ENCODE data around the gene IGFBP6. TPM values are rescaled to one million over a fixed set of nuclear protein-coding genes. Genes with fewer than 3 reads are reported as not detected.
A peak's percentile ranks its signal among the peaks of the same experiment; 100 is the strongest.

The IGFBP6 gene
- 2.2 TPM for polyA plus RNA-seq (2013)

GRCh38 chr12:53097564-53098353 is at the start of gene IGFBP6:
Gene IGFBP6, plus strand, starts transcription at chr12:53097667. Its CDS starts 51 bp downstream, at chr12:53097718.
- peak within 1 kb of the TSS; percentile 30 to 77 (median 66) for H3K4me3 ChIP-seq (ENCODE audit: control insufficient read depth in 1 of 7, extremely low read depth in 1 of 7, insufficient read depth in 4 of 7, low read depth in 2 of 7, low read length in 6 of 7)
- H3K36me3 ChIP-seq (ENCODE audit: control insufficient read depth in 4 of 4, insufficient read depth in 4 of 4, low read length in 3 of 4), result no peaks in the 10 kb centered on the region
- H3K27me3 ChIP-seq (replicated peaks in 2 of 5; ENCODE audit: control insufficient read depth in 4 of 5, insufficient read depth in 5 of 5, low read length in 4 of 5), result no peaks in the 10 kb centered on the region
- under 1% methylated on average over 38 of the region's 51 CpGs for WGBS (ENCODE audit: insufficient coverage)
- ChIA-PET POLR2A (interaction anchor here (0.9 to 3.9 kb wide), 3 partner anchors 11 to 50 kb away, joined by 3 to 16 read pairs (median 4); partner anchors contain the start of gene SPRYD3), CTCF (interaction anchor here (0.9 to 14.5 kb wide), 9 partner anchors 12 to 63 kb away, joined by 3 to 361 read pairs (median 7); partner anchors contain the start of gene SPRYD3)
- no peaks in the 10 kb centered on the region for H3K9me3 ChIP-seq (ENCODE audit: control extremely low read depth in 1 of 5, control insufficient read depth in 4 of 5, insufficient read depth in 2 of 5, low read depth in 1 of 5, low read length in 4 of 5)
- H3K27ac ChIP-seq (ENCODE audit: insufficient read depth in 1 of 2, low read depth in 1 of 2, low read length in 2 of 2, poor library complexity in 1 of 2, severe bottlenecking in 2 of 2), result no peak within 1 kb of the TSS
- peaks cover 6 to 49% (median 40%) of the 10 kb centered on the region in 4 experiments for H3K4me1 ChIP-seq (ENCODE audit: control extremely low read depth in 1 of 4, control insufficient read depth in 4 of 4, insufficient read depth in 4 of 4, low read length in 3 of 4)
- DNase-seq, result peak; percentile 61 to 83 (median 72)

- Histone ChIP-seq H3K27me3 (replicated peaks in 2 of 5; ENCODE audit: control insufficient read depth in 4 of 5, insufficient read depth in 5 of 5, low read length in 4 of 5) (peaks cover 0 to 1% (median 0%) of the 10 kb centered on the region in 5 experiments), H3K9me3 (ENCODE audit: control extremely low read depth in 1 of 5, control insufficient read depth in 4 of 5, insufficient read depth in 2 of 5, low read depth in 1 of 5, low read length in 4 of 5) (no peaks in the 10 kb centered on the region), H3K36me3 (ENCODE audit: control insufficient read depth in 4 of 4, insufficient read depth in 4 of 4, low read length in 3 of 4) (no peaks in the 10 kb centered on the region), H3K4me1 (ENCODE audit: control extremely low read depth in 1 of 4, control insufficient read depth in 4 of 4, insufficient read depth in 4 of 4, low read length in 3 of 4) (peaks cover 0 to 29% (median 20%) of the 10 kb centered on the region in 4 experiments), H3K4me3 (ENCODE audit: control insufficient read depth in 1 of 7, extremely low read depth in 1 of 7, insufficient read depth in 4 of 7, low read depth in 2 of 7, low read length in 6 of 7) (peak overlapping the region in 3 of 7 experiments; percentile 67 to 77 (median 69)), H3K27ac (ENCODE audit: insufficient read depth in 1 of 2, low read depth in 1 of 2, low read length in 2 of 2, poor library complexity in 1 of 2, severe bottlenecking in 2 of 2) (peak overlapping the region in 1 of 2 experiments; percentile 34)
- no peak for DNase-seq
- CTCF ChIA-PET, result interaction anchor here (0.7 to 4.2 kb wide), 15 partner anchors 8 to 161 kb away, joined by 3 to 33 read pairs (median 7); partner anchors contain the start of gene IGFBP6
- WGBS (ENCODE audit: insufficient coverage), result 86% methylated on average over 2 of the region's 10 CpGs
- POLR2A ChIA-PET, result interaction anchor here (0.6 to 1.7 kb wide), 4 partner anchors 24 to 150 kb away, joined by 3 read pairs; partner anchors contain the start of gene IGFBP6
Measured at GRCh38 chr12:53048033-53048779, 49.3 kb upstream of the IGFBP6 start.

- Histone ChIP-seq H3K36me3 (ENCODE audit: control insufficient read depth in 4 of 4, insufficient read depth in 4 of 4, low read length in 3 of 4) (no peaks in the 10 kb centered on the region), H3K27me3 (replicated peaks in 2 of 5; ENCODE audit: control insufficient read depth in 4 of 5, insufficient read depth in 5 of 5, low read length in 4 of 5) (peaks cover 0 to 1% (median 0%) of the 10 kb centered on the region in 5 experiments), H3K9me3 (ENCODE audit: control extremely low read depth in 1 of 5, control insufficient read depth in 4 of 5, insufficient read depth in 2 of 5, low read depth in 1 of 5, low read length in 4 of 5) (no peaks in the 10 kb centered on the region), H3K4me3 (ENCODE audit: control insufficient read depth in 1 of 7, extremely low read depth in 1 of 7, insufficient read depth in 4 of 7, low read depth in 2 of 7, low read length in 6 of 7) (no peak overlapping the region), H3K27ac (ENCODE audit: insufficient read depth in 1 of 2, low read depth in 1 of 2, low read length in 2 of 2, poor library complexity in 1 of 2, severe bottlenecking in 2 of 2) (no peak overlapping the region), H3K4me1 (ENCODE audit: control extremely low read depth in 1 of 4, control insufficient read depth in 4 of 4, insufficient read depth in 4 of 4, low read length in 3 of 4) (peaks cover 0 to 34% (median 25%) of the 10 kb centered on the region in 4 experiments)
- 92% methylated on average over 4 of the region's 6 CpGs for WGBS (ENCODE audit: insufficient coverage)
- DNase-seq, result no peak
- CTCF ChIA-PET, result interaction anchor here (1.5 to 4.2 kb wide), 5 partner anchors 12 to 149 kb away, joined by 7 to 33 read pairs (median 10); partner anchors contain the start of gene IGFBP6
- POLR2A ChIA-PET, result no interaction called here
Measured at GRCh38 chr12:53048780-53049401, 48.6 kb upstream of the IGFBP6 start.

GRCh38 chr12:53049571-53050318 is 47.7 kb upstream of the IGFBP6 start, which contains the start of gene TNS2:
Gene TNS2, plus strand, starts transcription at chr12:53050065. Its CDS starts 121 bp downstream, at chr12:53050186.
- DNase-seq, result no peak
- CTCF ChIA-PET, result interaction anchor here (2.8 to 4.2 kb wide), 2 partner anchors 13 to 49 kb away, joined by 16 to 33 read pairs; partner anchors contain the start of gene IGFBP6
- no peaks in the 10 kb centered on the region for H3K9me3 ChIP-seq (ENCODE audit: control extremely low read depth in 1 of 5, control insufficient read depth in 4 of 5, insufficient read depth in 2 of 5, low read depth in 1 of 5, low read length in 4 of 5)
- peaks cover 0 to under 1% (median 0%) of the 10 kb centered on the region in 5 experiments for H3K27me3 ChIP-seq (replicated peaks in 2 of 5; ENCODE audit: control insufficient read depth in 4 of 5, insufficient read depth in 5 of 5, low read length in 4 of 5)
- no peak within 1 kb of the TSS for H3K4me3 ChIP-seq (ENCODE audit: control insufficient read depth in 1 of 7, extremely low read depth in 1 of 7, insufficient read depth in 4 of 7, low read depth in 2 of 7, low read length in 6 of 7)
- no peaks in the 10 kb centered on the region for H3K36me3 ChIP-seq (ENCODE audit: control insufficient read depth in 4 of 4, insufficient read depth in 4 of 4, low read length in 3 of 4)
- POLR2A ChIA-PET, result interaction anchor here (0.8 kb wide), 1 partner anchor 30 kb away, joined by 3 read pairs; no protein-coding TSS in a partner anchor
- H3K4me1 ChIP-seq (ENCODE audit: control extremely low read depth in 1 of 4, control insufficient read depth in 4 of 4, insufficient read depth in 4 of 4, low read length in 3 of 4), result peaks cover 0 to 38% (median 28%) of the 10 kb centered on the region in 4 experiments
- no peak within 1 kb of the TSS for H3K27ac ChIP-seq (ENCODE audit: insufficient read depth in 1 of 2, low read depth in 1 of 2, low read length in 2 of 2, poor library complexity in 1 of 2, severe bottlenecking in 2 of 2)
- 74% methylated on average over 12 of the region's 20 CpGs for WGBS (ENCODE audit: insufficient coverage)

GRCh38 chr12:53050426-53051057 is 46.9 kb upstream of the IGFBP6 start:
- no peak for DNase-seq
- Histone ChIP-seq H3K36me3 (ENCODE audit: control insufficient read depth in 4 of 4, insufficient read depth in 4 of 4, low read length in 3 of 4) (no peaks in the 10 kb centered on the region), H3K27ac (ENCODE audit: insufficient read depth in 1 of 2, low read depth in 1 of 2, low read length in 2 of 2, poor library complexity in 1 of 2, severe bottlenecking in 2 of 2) (no peak overlapping the region), H3K9me3 (ENCODE audit: control extremely low read depth in 1 of 5, control insufficient read depth in 4 of 5, insufficient read depth in 2 of 5, low read depth in 1 of 5, low read length in 4 of 5) (no peaks in the 10 kb centered on the region), H3K27me3 (replicated peaks in 2 of 5; ENCODE audit: control insufficient read depth in 4 of 5, insufficient read depth in 5 of 5, low read length in 4 of 5) (no peaks in the 10 kb centered on the region), H3K4me3 (ENCODE audit: control insufficient read depth in 1 of 7, extremely low read depth in 1 of 7, insufficient read depth in 4 of 7, low read depth in 2 of 7, low read length in 6 of 7) (no peak overlapping the region), H3K4me1 (ENCODE audit: control extremely low read depth in 1 of 4, control insufficient read depth in 4 of 4, insufficient read depth in 4 of 4, low read length in 3 of 4) (peaks cover 0 to 38% (median 28%) of the 10 kb centered on the region in 4 experiments)
- ChIA-PET CTCF (interaction anchor here (0.8 to 1.7 kb wide), 5 partner anchors 11 to 138 kb away, joined by 3 to 9 read pairs (median 5); no protein-coding TSS in a partner anchor), POLR2A (interaction anchor here (0.8 kb wide), 1 partner anchor 29 kb away, joined by 3 read pairs; no protein-coding TSS in a partner anchor)
- WGBS (ENCODE audit: insufficient coverage), result 100% methylated on average over 1 of the region's 2 CpGs

Data from common myeloid progenitor, CD34-positive (primary cell).